GF-D8 (cell line): ENCODE results near the gene FOXRED2.
"Not testable (repeated sequence)": the region's sequence is repeated elsewhere in the genome, so short reads cannot be mapped to it uniquely, and the experiment has no call there.

Experiments used
- DNase-seq: peaks from one replicate; lab custom pipeline; 2025; lab: John Stamatoyannopoulos, UW

FOXRED2 gene

GRCh38 chr22:36506637-36507517, at the start of gene FOXRED2:
TSS of gene FOXRED2 (minus strand) at chr22:36507040. CDS start at chr22:36506422, 618 bp downstream.
- DNase-seq, result peak; percentile 63

- no peak for DNase-seq
Observed at GRCh38 chr22:36554098-36554497, 47.3 kb upstream of the FOXRED2 start.

DNA sequence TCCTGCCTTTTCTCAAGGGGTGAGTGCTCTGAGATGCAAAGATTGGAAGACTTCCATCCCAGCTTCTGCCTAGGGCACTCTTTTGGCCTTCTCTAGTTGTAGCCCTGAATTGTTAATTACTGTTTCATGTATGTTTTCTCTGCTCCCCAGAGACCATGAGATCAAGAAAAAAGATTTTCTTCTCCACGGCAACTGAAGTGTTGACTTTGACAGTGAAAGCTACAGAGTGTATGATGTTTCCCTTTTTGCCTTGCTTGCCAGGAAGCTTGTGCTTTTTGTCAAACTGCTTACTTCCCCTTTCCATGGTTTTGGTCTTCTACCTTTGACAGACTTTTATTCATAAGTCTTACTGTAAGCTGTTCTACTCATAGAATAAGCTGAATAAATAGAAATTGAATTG, 45.4 kb upstream of the FOXRED2 start:
- no peak for DNase-seq

- no peak for DNase-seq
Observed at GRCh38 chr22:36550701-36551495, 44.1 kb upstream of the FOXRED2 start.

DNA sequence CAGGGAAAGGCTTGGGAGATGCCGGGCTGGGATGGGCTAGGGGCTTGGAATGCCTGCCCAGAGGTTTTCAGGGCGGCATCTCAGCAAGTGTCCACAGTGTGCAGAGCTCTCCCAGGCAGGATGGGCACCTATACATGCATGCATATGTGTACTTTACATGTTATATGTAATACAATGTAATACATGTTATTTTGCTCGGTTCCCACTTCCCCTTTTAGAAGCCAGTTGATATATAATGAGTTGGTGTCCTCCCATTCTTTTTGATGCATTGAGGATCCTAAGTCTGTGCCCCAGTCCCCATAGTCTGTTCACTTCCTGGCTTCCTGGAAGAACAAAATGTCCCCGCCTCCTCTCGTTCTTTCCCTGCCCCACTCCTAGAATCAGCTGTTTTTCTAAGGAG, 42.2 kb upstream of the FOXRED2 start:
- no peak for DNase-seq

DNA sequence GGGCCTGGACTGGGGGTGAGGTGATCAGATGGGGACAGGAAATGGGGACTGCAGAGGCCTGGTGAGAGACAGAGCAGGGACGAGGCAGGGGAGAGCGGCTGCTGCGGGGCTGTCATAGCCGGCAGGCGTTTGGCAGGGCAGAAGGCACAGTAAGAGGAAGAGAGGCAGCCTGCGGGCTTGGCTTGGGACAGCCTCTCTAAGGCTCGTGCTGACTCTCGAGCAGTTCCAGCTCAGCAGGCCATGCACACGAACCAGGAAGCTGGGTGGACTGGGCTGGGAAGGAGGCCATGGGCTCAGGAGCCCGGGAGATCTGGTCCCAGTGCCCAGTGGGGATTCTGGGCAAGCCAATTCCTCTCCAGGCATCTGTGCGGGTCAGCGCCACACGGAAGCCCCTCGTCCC, 41.8 kb upstream of the FOXRED2 start:
- DNase-seq, result no peak

- no peak for DNase-seq
Observed at GRCh38 chr22:36546932-36547331, 40.1 kb upstream of the FOXRED2 start.

DNA sequence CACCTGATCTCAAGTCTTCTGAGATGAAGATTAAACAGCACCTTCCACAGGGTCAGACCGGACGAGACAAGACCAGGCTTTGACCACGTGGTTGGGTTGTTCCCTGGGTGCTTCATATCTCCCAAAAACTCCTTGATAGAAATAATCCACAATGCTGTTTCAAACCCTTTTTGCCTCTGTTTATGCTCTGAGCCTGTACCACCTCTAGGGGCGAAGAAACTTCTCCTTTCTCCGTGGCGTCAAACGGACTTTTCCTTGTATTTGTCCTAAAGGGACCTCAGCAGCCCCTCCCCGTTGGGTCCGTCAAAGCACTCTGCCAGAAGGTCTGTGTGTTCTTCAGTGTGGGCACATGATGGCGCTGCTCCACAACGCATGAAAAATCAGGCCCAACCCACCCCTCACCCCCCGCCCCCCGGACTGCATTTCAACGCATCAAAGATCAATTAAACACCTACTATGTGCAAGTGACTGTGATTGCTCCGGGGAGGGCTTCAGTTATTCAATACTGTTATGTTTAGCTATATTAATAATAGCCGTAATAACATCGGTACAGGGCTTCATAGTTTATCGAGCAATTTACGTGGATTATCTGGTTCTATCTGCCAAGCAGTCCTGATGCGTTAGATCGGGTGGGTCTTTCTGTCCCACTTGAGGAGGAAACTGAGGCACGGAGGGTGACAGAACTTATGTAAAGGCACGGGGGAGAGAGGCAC, 39.4 kb upstream of the FOXRED2 start:
- peak; percentile 31 for DNase-seq

GRCh38 chr22:36544107-36544620, 37.3 kb upstream of the FOXRED2 start:
- no peak for DNase-seq

- no peak for DNase-seq
Observed at GRCh38 chr22:36541831-36542411, 35.1 kb upstream of the FOXRED2 start.

DNA sequence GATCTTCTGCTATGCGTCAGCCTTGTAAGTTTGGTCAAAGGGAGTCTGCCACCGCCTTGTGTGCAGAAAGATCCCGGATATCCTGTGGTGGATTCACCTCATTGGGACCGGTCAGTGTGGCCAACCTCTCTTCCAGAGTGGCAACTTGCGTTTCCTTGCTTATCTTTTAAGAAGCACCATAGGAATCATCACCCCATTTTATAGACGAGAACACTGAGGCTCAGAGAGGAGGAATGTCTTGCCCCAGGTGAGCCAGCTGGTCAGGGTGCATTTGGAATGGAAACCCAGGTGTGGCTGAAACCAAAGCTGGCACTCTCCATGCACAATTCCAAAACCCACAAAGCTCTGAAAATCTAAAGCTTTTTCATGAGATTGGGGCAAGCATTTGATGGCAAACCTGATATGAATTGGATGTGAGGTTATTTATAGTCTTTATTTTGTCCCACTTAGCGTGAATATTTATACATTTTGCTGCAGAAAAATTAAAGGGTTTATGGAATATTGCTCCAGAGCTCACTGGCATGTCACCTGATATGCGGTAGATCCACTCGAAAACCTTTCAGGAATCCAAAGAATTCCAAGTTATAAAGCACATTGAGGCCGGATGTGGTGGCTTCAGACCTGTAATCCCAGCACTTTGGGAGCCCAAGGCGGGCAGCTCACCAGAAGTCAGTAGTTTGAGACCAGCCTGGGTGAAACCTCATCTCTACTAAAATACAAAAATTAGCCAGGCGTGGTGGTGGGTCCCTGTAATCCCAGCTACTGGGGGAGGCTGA, 34.2 kb upstream of the FOXRED2 start:
- no peak for DNase-seq

GRCh38 chr22:36538529-36538928, 31.7 kb upstream of the FOXRED2 start:
- DNase-seq, result no peak

GRCh38 chr22:36536717-36537116, 29.9 kb upstream of the FOXRED2 start:
- no peak for DNase-seq

GRCh38 chr22:36533320-36533719, 26.5 kb upstream of the FOXRED2 start:
- DNase-seq, result not testable (repeated sequence)

- DNase-seq, result no peak
Observed at GRCh38 chr22:36532466-36532865, 25.6 kb upstream of the FOXRED2 start.

- DNase-seq, result peak; percentile 98
Observed at GRCh38 chr22:36528795-36529751, 22.2 kb upstream of the FOXRED2 start, which contains the start of gene EIF3D. TSS of gene EIF3D (minus strand) at chr22:36529166. CDS start at chr22:36526121, 3,045 bp downstream.

DNA sequence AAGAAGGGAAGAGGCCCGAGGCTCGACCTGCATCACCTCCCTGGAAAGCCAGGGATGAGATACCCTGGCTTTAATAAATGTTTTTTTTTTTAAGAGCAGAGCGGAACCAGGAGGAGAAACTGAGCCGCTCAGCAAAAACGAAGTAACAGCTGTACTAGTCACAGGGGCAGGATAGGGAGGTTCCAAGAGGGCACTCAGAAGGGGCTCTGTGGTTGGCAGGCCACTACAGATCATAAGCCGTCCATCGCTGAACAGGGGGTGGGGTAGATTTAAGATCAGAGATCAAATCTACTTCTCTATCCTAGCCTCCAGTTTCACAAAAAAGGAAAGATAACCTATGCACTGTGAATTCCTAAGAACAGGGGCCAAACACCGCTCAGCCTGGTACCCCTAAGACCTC, 21.5 kb upstream of the FOXRED2 start:
- no peak for DNase-seq

- no peak for DNase-seq
Observed at GRCh38 chr22:36522662-36523061, 15.8 kb upstream of the FOXRED2 start.

- no peak for DNase-seq
Observed at GRCh38 chr22:36520423-36520822, 13.6 kb upstream of the FOXRED2 start.

- DNase-seq, result not testable (repeated sequence)
Observed at GRCh38 chr22:36519906-36520305, 13.1 kb upstream of the FOXRED2 start.
